ENCODE data around the gene MCRIP2.
"Not testable (repeated sequence)": the region's sequence is repeated elsewhere in the genome, so short reads cannot be mapped to it uniquely, and the experiment has no call there.

MCRIP2 gene, protein sequence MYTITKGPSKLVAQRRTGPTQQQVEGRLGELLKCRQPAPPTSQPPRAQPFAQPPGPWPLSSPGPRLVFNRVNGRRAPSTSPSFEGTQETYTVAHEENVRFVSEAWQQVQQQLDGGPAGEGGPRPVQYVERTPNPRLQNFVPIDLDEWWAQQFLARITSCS

DNA sequence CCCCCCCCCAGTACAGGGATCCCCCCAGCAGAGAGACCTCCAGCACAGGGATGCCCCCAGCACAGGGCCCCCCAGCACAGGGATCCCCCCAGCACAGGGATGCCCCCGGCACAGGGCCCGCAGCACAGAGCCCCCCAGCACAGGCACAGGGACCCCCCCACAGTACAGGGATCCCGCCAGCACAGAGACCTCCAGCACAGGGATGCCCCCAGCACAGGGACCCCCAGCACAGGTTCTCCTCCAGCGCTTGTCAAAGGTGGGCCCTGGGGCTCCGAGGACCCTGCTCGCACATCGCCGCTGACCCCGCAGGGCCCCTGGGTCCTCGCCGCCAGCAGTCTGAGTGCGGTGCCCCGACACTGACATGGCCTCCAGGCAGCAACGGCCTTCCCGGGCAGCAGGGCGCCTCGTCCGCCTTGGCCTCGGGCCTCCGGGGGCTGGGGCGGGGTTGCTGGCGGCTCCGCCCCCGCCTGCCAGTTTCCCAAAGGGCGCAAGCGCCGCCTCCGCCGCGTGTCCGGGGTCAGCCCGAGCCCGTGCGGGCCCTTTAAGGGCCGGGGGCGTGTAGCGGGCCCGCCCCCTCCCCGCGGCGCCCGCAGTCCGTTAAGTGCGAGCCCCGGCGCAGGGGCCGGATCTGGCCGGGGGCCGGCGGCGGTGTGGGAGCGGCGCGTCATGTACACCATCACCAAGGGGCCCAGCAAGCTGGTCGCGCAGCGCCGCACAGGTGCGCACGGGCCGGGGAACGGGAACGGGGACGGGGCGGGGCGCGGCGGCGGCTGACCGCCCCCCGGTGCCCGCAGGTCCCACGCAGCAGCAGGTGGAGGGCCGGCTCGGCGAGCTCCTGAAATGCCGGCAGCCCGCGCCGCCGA lies at the start of gene MCRIP2:
MCRIP2 (plus strand) TSS at position 503 of the 863 bp plus-strand sequence; CDS start at position 667, 164 bp downstream.
- peak; percentile 85 for DNase-seq

DNA sequence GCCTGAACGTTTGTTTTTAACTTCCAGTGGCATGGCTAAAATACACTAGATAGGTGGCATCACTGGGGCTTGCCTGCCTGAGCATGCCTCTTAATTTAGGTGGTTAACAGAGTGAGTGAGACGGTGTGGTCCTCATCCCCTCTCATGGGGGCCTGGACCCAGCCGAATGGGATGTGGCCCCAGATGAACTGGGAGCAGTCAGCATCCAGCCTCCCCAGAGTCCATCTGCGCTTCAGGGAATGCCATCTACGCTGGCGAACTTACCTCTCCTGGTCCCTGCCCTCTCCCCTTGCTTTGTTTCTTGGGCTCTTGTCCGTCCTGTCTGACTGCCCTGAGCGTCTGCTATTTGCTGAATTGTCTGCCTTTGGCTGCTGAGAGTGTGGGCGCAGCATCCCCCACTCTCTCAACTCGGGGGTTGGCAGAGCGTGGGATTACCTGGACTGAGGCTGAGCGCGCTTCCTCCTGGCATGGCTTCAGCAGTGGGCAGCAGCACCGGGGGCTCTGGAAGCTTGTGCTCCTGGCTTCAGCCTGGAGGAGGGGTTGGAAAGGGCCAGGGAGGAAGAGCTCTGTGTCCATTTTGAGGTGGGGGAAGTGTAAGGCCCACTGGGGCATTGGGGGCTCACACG lies 49.6 kb upstream of the MCRIP2 start:
- DNase-seq = no peak

DNA sequence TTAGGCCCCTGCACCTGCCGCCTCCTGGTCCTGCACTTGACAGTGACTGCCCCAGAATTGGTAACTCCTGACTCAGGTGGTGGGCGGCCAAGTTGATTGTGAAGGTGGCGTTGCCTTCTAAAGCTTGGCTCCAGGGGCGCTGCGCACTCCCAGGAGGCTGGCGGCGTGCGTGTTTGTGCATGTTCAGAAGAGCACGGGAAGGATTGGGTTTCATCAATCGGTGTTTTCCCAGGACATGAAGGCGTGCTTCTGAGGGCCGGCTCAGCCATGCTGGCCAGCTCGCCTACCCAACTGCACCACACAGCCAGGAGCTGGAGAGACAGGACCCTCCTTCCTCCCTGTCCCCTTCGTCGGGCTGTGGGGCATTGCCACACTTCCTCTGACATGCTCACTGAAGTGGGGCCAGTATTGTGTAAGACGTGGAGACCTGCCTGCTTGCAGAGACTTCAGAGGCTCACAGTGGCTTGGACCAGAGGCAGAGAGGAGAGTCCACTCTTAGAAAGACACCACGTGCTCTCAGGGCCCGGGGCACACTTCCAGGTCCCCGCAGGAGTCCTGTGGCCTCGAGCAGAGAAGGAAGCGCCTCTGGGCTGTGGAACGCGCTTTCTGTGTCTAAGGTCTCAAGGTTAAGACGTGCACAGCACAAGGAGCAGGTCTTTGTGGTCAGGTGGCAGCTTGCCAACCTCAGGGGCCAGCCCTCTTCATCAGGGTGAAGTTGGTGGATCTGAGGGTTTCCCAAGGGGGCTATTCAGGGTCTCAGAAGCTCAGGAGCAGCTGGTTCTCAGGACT lies 48.9 kb upstream of the MCRIP2 start:
- DNase-seq = peak; percentile 25

DNA sequence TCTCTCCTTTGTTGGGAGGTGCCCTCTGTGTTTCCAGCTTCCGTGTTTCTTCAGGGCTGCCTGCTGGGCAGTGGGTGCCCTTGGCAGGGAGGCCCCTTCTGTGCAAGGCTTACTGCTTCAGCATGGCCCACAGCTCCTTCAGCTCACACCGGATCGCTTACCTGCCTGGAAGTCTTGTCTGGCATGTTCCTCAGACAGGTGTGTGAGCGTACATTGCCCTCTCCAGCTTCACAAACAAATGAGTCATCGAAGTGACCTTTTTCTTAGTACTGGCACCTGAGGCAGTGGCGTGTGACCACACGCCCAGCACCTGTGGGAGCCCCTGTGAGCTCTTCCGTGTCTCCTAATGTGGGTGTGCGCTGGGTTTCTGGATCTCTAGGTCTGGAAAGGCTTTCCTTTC lies 48.2 kb upstream of the MCRIP2 start:
- no peak for DNase-seq

DNA sequence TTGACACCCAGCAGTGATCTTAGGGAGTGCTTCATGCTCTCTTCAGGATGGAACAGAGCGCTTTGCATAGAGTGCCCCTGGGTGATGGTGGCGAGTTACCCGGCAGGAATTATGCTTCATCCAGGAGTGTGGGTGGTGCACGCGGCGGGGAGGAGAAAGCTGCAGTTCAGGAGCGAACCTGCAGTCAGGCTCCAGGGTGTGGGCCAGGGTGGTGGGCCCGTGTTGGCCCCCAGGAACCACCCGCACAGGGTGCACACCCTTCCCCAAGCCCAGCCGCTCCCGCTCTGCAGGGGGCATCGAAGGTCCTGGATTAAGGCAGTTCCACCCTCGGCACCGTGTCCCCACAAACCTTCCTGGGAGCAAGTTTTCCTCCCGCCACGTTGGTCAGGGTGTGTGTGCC lies 47.8 kb upstream of the MCRIP2 start:
- DNase-seq = no peak

DNA sequence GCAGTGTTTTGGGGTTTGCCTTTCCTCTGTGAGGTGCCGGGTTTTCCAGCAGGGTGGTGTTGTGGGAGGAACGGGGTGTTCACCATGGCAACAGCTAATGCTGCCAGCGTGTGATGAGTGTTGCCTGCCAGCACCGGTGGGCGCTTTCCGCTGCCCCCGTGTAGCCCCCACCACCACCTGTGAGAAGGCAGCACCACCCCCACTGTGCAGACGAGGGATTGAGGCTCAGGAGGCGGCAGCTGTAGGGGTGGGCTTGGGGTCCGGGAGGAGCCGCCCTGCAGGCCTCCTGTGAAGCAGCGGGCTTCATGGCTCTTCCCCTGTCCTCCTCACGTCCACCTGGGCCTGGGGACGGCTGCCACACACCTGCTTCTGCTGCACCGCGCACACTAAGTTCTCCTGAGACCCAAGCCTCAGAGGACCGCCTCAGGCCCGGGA lies 46.5 kb upstream of the MCRIP2 start:
- no peak for DNase-seq

DNA sequence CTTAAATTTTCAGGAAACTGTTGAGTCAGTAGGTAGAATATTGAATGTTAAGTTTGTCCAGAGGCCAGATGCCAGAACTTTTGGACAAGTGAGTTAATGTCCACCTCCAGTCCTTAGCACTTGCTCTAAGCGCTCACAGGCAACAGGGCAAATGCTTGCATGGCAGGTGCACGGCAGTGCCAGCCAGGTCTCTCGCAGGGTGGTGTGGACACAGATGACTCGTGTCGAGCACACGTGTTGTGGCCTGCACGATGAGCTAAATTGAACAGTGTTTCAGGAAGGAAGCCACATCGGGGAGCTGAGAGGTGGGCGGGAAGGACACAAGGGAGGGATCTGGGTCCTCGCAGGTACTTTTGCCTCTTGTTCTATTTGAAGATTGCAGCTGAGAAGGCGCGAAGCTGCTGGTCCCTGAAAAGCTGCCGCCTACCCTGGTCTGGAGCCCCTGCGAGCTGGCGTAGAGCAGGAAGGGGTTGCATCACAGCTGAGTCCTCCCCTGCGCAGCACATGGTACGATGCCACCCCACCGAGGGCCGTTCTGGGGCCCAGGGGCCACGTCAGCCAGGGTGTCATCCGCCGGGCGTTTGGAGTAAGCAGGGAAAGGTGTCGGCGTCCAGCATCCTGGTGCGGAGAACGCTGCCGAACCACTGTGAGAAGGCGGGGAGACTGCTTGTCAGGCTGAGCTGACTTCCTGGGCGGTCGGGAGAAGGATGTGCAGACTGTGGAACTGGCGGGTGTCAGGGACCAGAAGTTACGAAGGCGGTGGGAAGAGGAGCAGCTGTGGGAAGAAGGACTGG lies 45.5 kb upstream of the MCRIP2 start:
- DNase-seq = no peak

DNA sequence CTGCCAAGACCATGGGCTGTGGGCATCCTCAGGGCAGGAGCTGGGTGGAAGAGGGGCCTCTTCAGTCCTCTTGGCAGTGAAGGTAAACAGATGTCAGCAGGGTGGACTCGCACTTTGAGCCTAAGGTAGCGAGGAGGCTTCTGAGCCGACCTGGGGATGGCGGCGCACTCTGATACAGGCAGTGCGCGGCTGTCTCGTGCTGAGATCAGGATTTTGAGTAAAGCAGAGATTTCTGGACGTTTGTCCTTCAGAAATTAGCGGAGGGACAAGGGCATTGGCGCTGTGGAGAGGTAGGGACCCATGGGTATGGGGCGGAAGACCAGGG lies 44.9 kb upstream of the MCRIP2 start:
- DNase-seq = no peak

DNA sequence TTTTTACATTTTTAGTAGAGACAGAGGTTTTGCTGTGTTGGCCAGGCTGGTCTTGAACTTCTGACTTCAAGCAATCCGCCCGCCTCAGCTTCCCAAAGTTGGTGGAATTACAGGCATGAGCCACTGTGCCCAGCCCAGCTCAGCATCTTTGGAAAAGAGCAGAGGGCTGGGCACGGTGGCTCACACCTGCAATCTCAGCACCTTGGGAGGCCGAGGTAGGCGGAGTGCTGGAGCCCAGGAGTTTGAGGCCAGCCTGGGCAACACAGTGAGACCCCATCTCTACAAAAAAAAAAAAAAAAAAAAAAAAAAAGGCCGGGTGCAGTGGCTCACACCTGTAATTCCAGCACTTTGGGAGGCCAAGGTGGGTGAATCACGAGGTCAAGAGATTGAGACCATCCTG lies 44.0 kb upstream of the MCRIP2 start:
- DNase-seq = not testable (repeated sequence)

DNA sequence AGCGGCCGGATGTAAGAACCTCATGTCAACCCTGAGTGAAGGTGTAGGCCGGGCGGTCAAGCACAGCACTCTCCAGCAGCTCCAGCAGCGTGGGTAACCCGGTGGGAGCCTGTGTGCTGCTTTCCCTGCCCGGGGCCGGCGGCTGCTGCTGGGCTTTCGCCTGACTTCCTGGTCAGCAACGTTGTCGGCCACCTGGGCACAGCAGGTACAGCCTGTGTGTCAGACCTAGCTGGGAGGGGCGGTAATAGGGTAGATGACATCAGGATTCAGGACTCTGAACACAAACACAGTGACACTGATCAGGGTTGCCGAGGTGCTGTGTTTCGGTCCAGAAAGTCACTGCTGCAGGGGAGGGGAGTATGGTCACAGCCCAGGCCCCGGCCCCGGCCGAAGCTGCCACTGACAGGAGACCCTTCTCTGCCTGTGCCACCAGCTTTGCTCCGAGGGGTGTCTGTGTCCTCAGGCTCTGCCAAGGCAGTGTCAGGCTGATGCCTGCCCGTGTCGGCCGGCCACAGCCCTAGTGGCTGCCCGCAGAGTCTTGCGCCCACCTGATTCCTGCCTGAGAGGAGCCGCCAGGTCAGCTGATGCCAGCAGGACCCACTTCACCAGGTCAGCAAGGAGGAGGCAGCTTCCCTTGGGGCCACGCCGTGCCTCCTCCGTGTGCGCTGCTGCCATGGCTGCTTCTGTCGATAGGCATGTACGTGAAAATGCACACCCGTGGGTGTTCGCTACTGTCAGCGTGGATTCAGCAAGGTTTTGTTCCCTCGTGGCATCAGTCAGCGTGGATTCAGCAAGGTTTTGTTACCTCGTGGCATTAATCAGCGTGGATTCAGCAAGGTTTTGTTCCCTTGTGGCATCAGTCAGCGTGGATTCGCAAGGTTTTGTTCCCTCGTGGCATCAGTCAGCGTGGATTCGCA lies 42.5 kb upstream of the MCRIP2 start:
- DNase-seq = no peak

DNA sequence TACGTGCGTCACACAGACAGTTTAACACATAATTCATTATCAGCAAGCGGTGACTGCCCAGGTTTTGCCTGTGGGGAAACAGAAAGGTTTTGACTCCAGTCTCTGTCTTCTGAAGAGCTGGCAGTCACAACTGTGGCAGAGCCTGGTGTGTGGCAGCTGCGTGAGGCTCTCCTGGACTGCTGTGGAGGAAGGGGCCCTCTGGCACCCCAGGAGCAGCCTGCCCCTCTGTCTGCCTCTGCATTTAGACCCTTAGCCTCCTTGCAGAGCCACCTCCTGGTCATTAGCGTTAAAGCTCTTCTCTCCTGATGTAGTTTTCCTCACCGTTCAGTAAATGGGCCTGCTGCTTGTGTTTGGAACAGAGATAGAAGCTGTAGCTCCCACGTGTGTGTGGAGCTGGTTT lies 40.8 kb upstream of the MCRIP2 start:
- peak; percentile 52 for DNase-seq

DNA sequence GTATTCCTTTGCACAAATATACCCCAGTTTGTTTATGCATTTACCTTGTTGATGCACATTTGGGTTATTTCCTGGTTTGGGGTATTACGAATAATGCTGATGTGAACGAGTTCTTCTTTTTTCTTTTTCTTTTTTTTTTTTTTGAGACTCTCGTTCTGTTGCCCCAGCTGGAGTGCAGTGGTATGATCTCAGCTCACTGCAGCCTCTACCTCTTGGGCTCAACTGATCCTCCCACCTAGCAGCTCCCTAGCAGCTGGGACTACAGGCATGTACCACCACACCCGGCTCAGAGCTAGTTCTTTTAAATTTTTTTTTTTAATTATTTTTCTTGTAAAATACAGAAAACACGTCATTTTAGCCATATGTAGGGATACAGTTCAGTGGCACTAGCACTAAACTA lies 37.7 kb upstream of the MCRIP2 start:
- no peak for DNase-seq

DNA sequence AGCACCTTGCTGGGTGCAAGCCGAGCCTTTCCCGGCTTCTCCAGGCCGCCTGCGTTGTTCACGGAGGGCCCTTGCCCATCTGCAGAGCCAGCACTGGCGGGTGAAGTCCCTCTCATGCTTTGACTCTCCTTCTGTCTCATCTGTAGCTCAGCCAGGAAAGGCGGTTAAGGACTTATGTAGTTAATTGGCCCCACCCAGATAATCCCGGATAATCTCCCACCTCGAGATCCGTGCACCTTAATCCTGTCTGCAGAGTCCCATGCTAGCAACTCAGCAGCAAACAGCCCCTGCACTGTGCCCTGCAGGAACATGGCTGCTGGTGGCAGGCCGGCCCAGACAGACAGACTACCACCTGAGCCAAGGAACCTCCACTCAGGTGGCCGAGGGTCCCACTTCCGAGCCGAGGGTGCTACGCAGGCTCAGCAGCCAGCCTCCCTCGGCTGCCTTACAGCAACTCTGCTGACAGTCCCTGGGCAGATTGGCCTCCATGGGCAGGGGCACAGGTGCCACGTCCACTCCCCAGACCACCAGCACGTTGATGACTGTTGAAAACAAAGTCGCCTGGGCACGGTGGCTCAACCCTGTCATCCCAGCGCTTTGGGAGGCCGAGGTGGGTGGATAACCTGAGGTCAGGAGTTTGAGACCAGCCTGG lies 34.8 kb upstream of the MCRIP2 start:
- DNase-seq = no peak

DNA sequence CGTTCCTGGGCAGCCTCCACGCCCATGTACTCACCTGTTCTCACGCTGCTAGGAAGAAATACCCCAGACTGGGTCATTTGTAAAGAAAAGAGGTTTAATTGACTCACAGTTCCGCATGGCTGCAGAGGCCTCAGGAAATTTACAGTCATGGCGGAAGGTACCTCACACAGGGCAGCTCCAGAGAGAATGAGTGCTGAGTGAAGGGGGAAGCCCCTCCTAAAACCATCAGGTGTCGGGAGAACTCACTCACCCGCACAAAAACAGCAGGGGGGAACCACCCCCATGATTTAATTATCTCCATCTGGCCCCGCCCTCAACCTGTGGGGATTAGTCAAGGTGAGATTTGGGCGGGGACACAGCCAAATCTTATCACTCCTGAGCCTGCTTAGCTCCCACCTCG lies 33.6 kb upstream of the MCRIP2 start:
- DNase-seq = no peak

DNA sequence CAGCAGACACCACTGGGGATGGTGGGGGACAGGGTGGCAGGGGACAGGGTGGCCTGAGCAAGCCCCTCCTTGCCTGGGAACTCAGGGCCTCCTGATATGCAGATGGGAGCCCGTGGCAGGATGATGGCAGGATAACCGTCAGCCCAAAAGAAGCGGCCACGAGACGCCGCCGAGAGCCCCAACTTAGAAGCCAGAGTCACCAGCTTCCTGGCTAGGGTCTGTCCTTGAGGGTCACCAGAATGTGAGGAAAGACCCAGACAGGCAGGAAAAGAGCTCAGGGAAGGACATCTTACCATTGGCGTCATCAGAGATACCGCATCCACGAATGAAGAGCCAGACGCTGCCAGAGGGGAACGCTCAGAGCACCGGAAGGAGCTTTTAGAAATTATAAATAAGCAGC lies 32.3 kb upstream of the MCRIP2 start:
- no peak for DNase-seq

DNA sequence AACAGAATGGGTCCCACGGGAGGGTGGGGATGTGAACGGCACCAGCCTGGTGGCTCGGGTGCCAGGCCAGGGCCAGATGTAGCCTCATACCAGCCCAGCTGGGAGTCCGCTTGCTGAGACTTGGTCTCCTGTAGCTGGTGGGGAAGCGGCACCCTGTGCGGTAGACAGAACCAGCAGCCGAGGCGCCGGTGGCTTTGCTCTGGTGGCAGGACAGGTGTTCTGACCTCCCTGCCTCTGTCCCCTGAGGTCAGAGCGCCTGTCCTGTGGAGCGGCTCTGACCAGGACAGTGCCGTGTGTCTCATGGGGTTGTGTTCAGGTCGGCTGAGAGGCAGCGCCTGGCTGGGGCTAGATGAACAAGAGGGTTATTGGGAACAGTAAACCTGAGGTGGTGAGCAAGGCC lies 31.6 kb upstream of the MCRIP2 start:
- no peak for DNase-seq

DNA sequence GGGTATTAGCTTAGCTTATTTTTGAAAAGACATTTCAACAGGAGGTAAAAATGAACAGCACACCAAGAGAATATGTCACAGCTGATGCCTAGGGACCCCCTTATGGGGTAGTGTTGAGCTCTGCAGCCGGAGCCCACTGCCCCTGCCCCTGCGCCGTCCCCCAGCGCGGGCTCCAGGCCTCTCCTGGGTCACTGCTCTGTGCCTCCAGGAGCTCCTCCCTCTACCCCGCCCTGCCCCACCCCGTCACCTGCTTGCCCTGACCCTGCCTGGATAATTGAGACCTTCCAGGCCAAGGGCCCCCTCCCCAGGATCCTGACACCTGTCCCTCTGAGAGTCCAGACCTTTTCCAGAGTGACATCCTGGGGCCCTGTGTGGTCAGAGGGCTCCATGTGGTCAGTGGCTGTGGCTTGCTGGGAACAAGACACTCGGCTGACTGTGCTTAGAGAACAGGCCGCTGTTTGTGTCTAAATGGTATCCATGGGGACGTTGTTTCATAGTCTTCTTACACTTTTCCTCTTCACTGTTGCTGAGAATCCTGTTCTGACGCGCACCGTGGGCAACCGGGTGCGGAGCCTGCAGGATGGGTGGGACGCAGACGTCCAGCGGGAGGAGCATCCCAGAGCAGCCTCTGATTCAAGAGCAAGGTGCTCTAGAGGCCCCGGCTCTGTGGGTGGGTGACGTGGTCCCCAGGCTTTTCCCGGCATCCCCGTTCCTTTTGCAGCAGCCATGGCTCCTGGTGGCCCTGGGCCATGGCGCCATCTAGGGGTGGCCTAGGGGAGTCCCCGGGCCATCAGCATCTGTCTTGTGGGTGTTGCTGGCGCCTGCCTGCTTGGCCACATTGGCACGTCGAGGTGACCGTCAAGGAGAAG lies 30.9 kb upstream of the MCRIP2 start:
- peak; percentile 55 for DNase-seq

DNA sequence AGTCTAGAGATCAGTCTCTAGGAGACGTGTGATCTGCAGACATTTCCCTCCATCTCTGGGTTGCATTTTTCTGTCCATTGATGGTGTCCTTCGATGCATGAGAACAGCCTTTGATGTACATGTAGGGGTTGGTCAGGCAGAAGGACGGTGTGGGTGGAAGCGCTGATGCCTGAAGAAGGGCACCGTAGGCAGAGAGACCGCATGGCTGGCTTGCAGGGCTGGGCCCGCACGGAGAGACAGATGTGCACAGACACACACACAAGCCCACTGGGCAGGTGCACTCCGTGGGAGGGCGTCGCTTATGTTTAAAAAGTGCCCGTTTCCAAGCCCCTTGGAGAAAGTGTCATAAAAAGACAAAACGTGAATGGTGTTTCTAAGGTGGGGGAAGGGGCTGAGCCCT lies 26.5 kb upstream of the MCRIP2 start:
- no peak for DNase-seq

DNA sequence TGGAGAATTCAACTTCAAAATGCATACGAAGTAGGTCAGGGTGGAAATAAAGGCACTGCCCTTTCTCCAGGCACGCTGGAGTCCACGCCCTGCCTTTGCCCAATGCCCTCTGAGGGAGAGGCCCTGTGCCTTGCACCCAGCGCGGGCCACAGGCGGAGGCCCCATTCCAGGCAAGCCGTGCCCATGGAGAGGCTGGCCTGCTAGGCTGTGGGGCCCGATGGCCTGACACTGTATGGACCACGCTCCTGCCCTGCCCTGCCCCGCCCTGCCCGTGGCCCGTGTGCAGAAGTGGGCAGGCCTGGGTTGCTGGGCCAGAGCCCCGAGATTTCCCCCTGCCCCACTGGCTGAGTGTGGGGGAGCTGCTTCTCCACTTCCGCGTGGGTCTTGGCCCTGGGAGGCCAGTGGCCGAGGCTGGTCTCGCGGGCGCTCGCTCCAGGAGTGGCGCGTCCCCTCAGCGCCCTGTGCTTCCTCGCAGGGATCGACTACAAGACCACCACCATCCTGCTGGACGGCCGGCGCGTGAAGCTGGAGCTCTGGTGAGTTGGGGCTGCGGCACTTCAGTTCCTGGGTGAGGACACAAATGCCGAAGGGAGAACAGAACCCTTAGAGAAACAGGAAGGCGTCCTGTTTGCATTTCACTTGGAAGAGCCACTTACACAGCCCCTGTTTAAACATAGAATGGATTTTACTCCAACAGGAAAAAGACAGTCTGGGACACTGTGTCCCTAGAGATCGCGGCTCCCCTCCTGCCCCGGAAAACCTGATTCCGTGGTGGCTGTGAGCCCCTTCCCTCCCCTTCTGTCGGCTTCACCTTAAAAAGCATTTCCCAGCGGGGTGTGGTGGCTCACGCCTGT lies 24.7 kb upstream of the MCRIP2 start:
- no peak for DNase-seq
